BJ (cell line): Measurements from ENCODE around the gene COBLL1. TPM values are rescaled to one million over a fixed set of nuclear protein-coding genes. Genes with fewer than 3 reads are reported as not detected.

Experiments used
- CTCF ChIA-PET: fragments of 350-600 bp; formaldehyde crosslinking; extraction: SDS; loops from one replicate; lab custom pipeline; 2021; ENCODE audit warnings: antibody characterized with exemption, inconsistent platforms; lab: Yijun Ruan, JAX
- POLR2A ChIA-PET: fragments of 300-600 bp; sonication (Branson Sonifier 250); formaldehyde crosslinking; extraction: SDS; loops from one replicate; lab custom pipeline; 2021; ENCODE audit warnings: antibody characterized with exemption; lab: Charles Lee
- DNase-seq: peaks from one replicate; pipeline ENCODE4 v3.0.0-alpha.2; 2011; ENCODE audit warnings: low read depth
- H3K27me3 ChIP-seq: 2 replicates; pipeline ENCODE4 v1.6.0; 2011; ENCODE audit warnings: low read length; ENCODE audit not compliant: control insufficient read depth, insufficient read depth
- H3K36me3 ChIP-seq: 2 replicates; pipeline ENCODE4 v1.5.1; 2011; ENCODE audit warnings: low read length; ENCODE audit not compliant: control insufficient read depth, insufficient read depth
- H3K4me3 ChIP-seq: 2 replicates; pipeline ENCODE4 v1.5.1; 2011; ENCODE audit warnings: low read depth, mild to moderate bottlenecking, control low read depth, low read length
- CTCF ChIP-seq: IDR thresholded peaks from 2 replicates; pipeline ENCODE4 v1.5.1; 2011; ENCODE audit warnings: low read depth, mild to moderate bottlenecking, control low read depth, inconsistent platforms, low read length, moderate library complexity; ENCODE audit not compliant: insufficient read depth
- polyA minus RNA-seq: library from RNA; depleted of rRNA, polyadenylated mRNA; stranded (reverse); fragments of >200 nt; gene quantifications from 2 replicates; pipeline ENCODE4 v1.2.3, GENCODE V29; 2011; rRNA and poly(A)+ RNA removed
- polyA plus RNA-seq: library from polyadenylated mRNA; depleted of rRNA; stranded (reverse); fragments of >200 nt; gene quantifications from 2 replicates; pipeline ENCODE4 v1.2.3, GENCODE V29; 2011; rRNA removed

COBLL1 gene
- polyA plus RNA-seq, result 34.2 and 56.2 TPM in 2 replicates
- 71.2 and 89.7 TPM in 2 replicates for polyA minus RNA-seq

- no peaks in the 10 kb centered on the region for H3K27me3 ChIP-seq
- ChIA-PET POLR2A (interaction anchor here (0.7 to 0.8 kb wide), 4 partner anchors 10 to 56 kb away, joined by 3 to 5 read pairs (median 4); no protein-coding TSS in a partner anchor), CTCF (interaction anchor here (0.6 to 3.6 kb wide), 47 partner anchors 9 to 313 kb away, joined by 3 to 20 read pairs (median 5); partner anchors contain the start of gene SLC38A11)
- peak; percentile 87 for TF ChIP-seq CTCF
- DNase-seq, result no peak
- H3K4me3 ChIP-seq, result peak within 1 kb of the TSS; percentile 92
- H3K36me3 ChIP-seq, result no peaks in the 10 kb centered on the region
Observed at GRCh38 chr2:164841719-164842623, at the start of gene COBLL1. COBLL1 (minus strand) TSS chr2:164841823; CDS start chr2:164841196, 627 bp downstream.

GRCh38 chr2:164890544-164890943, 48.9 kb upstream of the COBLL1 start:
- POLR2A ChIA-PET, result no interaction called here
- Histone ChIP-seq H3K4me3 (no peak overlapping the region), H3K27me3 (no peaks in the 10 kb centered on the region), H3K36me3 (no peaks in the 10 kb centered on the region)
- no peak for TF ChIP-seq CTCF
- CTCF ChIA-PET, result interaction anchor here (1.7 kb wide), 1 partner anchor 8 kb away, joined by 5 read pairs; no protein-coding TSS in a partner anchor
- no peak for DNase-seq

GRCh38 chr2:164888592-164888991, 47.0 kb upstream of the COBLL1 start:
- ChIA-PET CTCF (no interaction called here), POLR2A (no interaction called here)
- DNase-seq, result no peak
- H3K27me3 ChIP-seq, result no peaks in the 10 kb centered on the region
- H3K4me3 ChIP-seq, result no peak overlapping the region
- TF ChIP-seq CTCF, result no peak
- no peaks in the 10 kb centered on the region for H3K36me3 ChIP-seq

- ChIA-PET CTCF (interaction anchor here (0.8 kb wide), 1 partner anchor 86 kb away, joined by 3 read pairs; no protein-coding TSS in a partner anchor), POLR2A (no interaction called here)
- no peak for DNase-seq
- Histone ChIP-seq H3K36me3 (no peaks in the 10 kb centered on the region), H3K27me3 (no peaks in the 10 kb centered on the region), H3K4me3 (no peak overlapping the region)
- TF ChIP-seq CTCF, result no peak
Observed at GRCh38 chr2:164887434-164888144, 46.0 kb upstream of the COBLL1 start.
